Activated CD4-positive, alpha-beta T cell treated with anti-CD3 and anti-CD28 coated beads for 36 hours (primary cell): ENCODE measurements around the gene GALK2. TPM values are rescaled to one million over a fixed set of nuclear protein-coding genes. Genes with fewer than 3 reads are reported as not detected.
"Not testable (repeated sequence)": the region's sequence is repeated elsewhere in the genome, so short reads cannot be mapped to it uniquely, and the experiment has no call there.

Source experiments
- ATAC-seq: fragments of 200-7000 bp; cut with Tn5 transposase; one replicate; pipeline ENCODE4 v1.10.0; 2021; ENCODE audit warnings: mild to moderate bottlenecking, moderate library complexity
- CTCF ChIA-PET: fragments of 350-600 bp; sonication (Branson Sonifier 250); formaldehyde crosslinking; loops from one replicate; lab custom pipeline; 2021; ENCODE audit warnings: antibody characterized with exemption; lab: Charles Lee
- POLR2A ChIA-PET: fragments of 350-600 bp; sonication (Branson Sonifier 250); formaldehyde crosslinking; loops from one replicate; lab custom pipeline; 2021; ENCODE audit warnings: antibody characterized with exemption, inconsistent platforms; lab: Charles Lee
- DNase-seq: peaks from one replicate; pipeline ENCODE4 v3.0.0-alpha.2; 2020
- H3K27ac Mint-ChIP-seq: one replicate; pipeline ENCODE4 v1.8.0; 2021; ENCODE audit warnings: mixed read lengths
- H3K27me3 Mint-ChIP-seq: one replicate; pipeline ENCODE4 v1.8.0; 2021; ENCODE audit warnings: mixed read lengths
- H3K36me3 Mint-ChIP-seq: one replicate; pipeline ENCODE4 v1.8.0; 2021; ENCODE audit warnings: low read depth, mixed read lengths
- H3K4me1 Mint-ChIP-seq: one replicate; pipeline ENCODE4 v1.8.0; 2021; ENCODE audit warnings: mixed read lengths
- H3K4me3 Mint-ChIP-seq: one replicate; pipeline ENCODE4 v1.8.0; 2021; ENCODE audit warnings: mild to moderate bottlenecking, moderate library complexity, mixed read lengths
- H3K9me3 Mint-ChIP-seq: one replicate; pipeline ENCODE4 v1.8.0; 2021; ENCODE audit warnings: low read depth, mixed read lengths
- intact Hi-C, 2 experiments: fragments of 100-400 bp; cut with DNase I in 1 of 2; cut with micrococcal nuclease in 1 of 2; formaldehyde crosslinking; loops; one replicate each; pipeline versions ENCODE4 v1.14.2 to v1.15.1; 2022 to 2024; cut with DNase I, micrococcal nuclease
- total RNA-seq, 2 experiments: library from RNA; stranded (reverse); gene quantifications; one replicate each; pipeline ENCODE4 v1.2.3, GENCODE V29; 2021

GALK2 gene
- total RNA-seq, 2 experiments from 2014 or later, result 19.9 to 27.1 TPM

DNA sequence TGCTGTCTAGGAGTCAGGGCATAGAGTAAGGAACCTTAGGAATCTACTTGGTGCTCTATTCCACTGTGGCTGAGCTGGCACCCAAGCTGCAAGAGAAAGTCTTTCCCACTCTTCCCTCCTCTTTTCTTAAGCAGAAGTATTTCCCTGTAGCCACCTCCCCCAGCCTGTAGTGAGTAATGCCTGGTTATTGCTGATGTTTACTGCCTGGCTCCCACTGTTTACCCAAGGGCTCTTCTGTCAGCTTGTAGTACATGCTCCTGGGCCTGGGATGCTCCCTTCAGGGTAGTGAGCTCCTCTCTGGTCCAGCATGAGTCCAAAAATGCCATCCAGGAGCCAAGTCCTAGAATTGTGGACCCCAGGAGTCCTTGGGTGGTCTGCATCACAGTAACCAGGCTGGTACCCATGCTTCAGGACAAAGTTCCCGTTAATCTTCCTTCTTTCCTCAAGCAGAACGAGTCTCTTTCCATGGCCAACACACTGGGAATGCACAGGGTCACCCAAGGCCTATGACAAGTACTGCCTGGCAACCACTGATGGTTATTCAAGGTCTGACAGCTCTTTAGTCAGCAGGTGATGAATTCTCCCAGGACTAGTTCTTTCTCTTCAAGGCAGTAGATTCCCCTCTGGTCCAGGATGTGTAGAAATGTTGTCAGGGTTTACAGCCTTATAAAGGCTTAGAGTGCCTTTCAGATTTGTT is 17.6 kb downstream of the GALK2 start:
- no peak overlapping the region for H3K27ac Mint-ChIP-seq
- no peak for ATAC-seq
- CTCF ChIA-PET, result interaction anchor here (0.8 to 1.0 kb wide), 2 partner anchors 48 to 82 kb away, joined by 4 to 6 read pairs; no protein-coding TSS in a partner anchor
- H3K36me3 Mint-ChIP-seq, result peaks cover 23% of the 10 kb centered on the region
- POLR2A ChIA-PET, result no interaction called here
- H3K9me3 Mint-ChIP-seq, result no peaks in the 10 kb centered on the region
- H3K27me3 Mint-ChIP-seq, result no peaks in the 10 kb centered on the region
- no peak for DNase-seq
- intact Hi-C loops, result no loop called here
- H3K4me1 Mint-ChIP-seq, result peaks cover 27% of the 10 kb centered on the region
- H3K4me3 Mint-ChIP-seq, result no peak overlapping the region

DNA sequence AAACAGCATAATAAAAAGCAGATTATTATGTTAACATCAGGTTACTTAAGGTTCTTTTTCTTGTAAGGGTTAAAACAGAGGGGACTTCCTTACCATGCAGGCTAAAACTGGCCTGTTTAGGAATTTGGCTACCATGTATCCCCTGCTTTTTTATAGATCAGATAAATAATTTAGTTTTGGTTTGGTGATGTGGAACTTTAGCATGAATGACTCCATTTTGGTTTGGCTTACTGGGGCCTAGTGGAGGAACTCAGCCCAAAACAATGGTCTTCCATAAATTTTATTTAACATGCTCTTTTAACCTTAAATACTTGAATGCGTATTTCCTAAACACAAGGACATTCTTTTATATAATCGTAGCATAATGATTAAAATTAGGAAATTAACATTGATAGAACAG is 18.9 kb downstream of the GALK2 start:
- no peak for DNase-seq
- peaks cover 19% of the 10 kb centered on the region for H3K36me3 Mint-ChIP-seq
- peaks cover 27% of the 10 kb centered on the region for H3K4me1 Mint-ChIP-seq
- intact Hi-C loops, result no loop called here
- no peaks in the 10 kb centered on the region for H3K27me3 Mint-ChIP-seq
- CTCF ChIA-PET, result no interaction called here
- POLR2A ChIA-PET, result no interaction called here
- no peak overlapping the region for H3K27ac Mint-ChIP-seq
- H3K9me3 Mint-ChIP-seq, result no peaks in the 10 kb centered on the region
- no peak overlapping the region for H3K4me3 Mint-ChIP-seq
- no peak for ATAC-seq

DNA sequence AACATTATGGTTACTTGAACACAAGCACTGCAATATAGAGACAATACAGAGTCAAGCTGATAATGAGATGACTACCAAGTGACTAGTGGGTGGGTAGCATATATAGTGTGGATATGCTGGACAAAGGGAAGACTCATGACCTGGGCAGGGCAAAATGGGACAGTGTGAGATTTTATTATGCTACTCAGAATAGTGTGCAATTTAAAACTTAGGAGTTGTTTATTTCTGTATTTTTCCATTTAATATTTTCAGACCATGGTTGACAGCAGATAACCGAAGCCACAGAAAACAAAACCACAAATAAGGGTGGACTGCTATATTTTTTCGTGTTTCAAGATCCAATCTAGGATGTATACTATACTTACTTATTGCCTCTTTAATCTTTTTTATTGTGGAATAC is 19.6 kb downstream of the GALK2 start:
- Mint-ChIP-seq H3K36me3 (peaks cover 15% of the 10 kb centered on the region), H3K9me3 (no peaks in the 10 kb centered on the region), H3K4me3 (no peak overlapping the region), H3K4me1 (peaks cover 22% of the 10 kb centered on the region), H3K27me3 (no peaks in the 10 kb centered on the region), H3K27ac (no peak overlapping the region)
- DNase-seq (no peak), ATAC-seq (no peak)
- CTCF ChIA-PET, result no interaction called here
- intact Hi-C loops, result no loop called here
- POLR2A ChIA-PET, result no interaction called here

DNA sequence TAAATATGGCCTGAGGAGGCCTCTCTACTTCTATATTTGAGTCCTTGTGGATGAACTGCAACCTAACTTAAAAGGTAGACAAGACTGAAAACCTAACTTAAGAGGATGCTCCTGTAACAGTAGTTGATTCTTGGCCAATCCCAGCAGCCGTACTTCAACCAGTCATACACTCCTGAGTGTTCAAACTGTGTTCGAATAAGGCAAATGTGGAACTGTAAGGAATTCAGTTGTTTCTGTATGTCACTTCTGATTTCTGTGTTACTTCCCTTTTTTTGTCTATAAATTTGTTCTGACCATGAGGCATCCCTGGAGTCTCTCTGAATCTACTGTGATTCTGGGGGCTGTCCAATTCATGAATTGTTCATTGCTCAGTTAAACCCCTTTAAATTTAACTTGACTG is 20.5 kb downstream of the GALK2 start:
- ATAC-seq (no peak), DNase-seq (no peak)
- no peaks in the 10 kb centered on the region for H3K9me3 Mint-ChIP-seq
- ChIA-PET CTCF (no interaction called here), POLR2A (no interaction called here)
- H3K4me3 Mint-ChIP-seq, result no peak overlapping the region
- H3K4me1 Mint-ChIP-seq, result peaks cover 16% of the 10 kb centered on the region
- H3K36me3 Mint-ChIP-seq, result peaks cover 15% of the 10 kb centered on the region
- intact Hi-C loops, result no loop called here
- H3K27me3 Mint-ChIP-seq, result no peaks in the 10 kb centered on the region
- H3K27ac Mint-ChIP-seq, result no peak overlapping the region

DNA sequence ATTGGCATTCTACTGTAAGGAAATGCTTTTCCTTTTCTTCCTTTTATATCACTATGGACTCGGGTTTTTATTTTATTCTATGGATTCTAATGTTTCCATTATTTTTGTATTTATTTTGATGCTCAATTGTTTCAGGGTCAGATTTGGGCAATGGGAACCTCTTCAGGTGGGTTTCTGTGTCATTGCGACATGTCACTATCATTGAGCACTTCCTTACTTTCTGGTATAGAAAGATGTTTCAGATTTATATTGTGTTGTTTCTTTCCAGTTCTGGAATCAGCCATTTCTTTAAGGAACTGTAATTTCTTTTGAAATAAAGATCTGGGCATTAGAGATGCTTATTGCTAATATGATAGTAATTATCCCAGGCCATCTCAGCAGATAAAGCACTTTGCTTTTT is 21.8 kb downstream of the GALK2 start:
- no peaks in the 10 kb centered on the region for H3K9me3 Mint-ChIP-seq
- intact Hi-C loops, result no loop called here
- no peak for ATAC-seq
- H3K27ac Mint-ChIP-seq, result no peak overlapping the region
- peaks cover 11% of the 10 kb centered on the region for H3K36me3 Mint-ChIP-seq
- ChIA-PET CTCF (no interaction called here), POLR2A (no interaction called here)
- no peak for DNase-seq
- H3K4me1 Mint-ChIP-seq, result peaks cover 14% of the 10 kb centered on the region
- no peaks in the 10 kb centered on the region for H3K27me3 Mint-ChIP-seq
- no peak overlapping the region for H3K4me3 Mint-ChIP-seq

DNA sequence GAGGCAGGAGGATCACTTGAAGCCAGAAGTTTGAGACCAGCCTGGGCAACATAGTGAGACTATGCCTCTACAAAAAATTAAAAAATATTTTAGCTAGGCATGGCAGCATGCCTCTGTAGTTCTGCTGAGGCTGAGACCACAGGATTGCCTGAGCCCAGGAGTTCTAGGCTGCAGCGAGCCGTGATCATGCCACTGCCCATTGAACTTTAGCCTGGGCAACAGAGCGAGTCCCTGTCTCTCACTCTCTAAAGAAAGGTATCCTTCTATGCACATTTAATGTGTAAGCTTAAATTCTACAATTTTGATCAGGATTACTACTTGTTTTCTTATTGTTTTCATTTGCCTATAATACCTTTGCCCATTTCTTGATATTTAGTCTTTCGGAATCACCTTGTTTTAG is 26.8 kb downstream of the GALK2 start:
- intact Hi-C loops, result no loop called here
- Mint-ChIP-seq H3K4me3 (no peak overlapping the region), H3K27me3 (no peaks in the 10 kb centered on the region), H3K27ac (no peak overlapping the region), H3K9me3 (no peaks in the 10 kb centered on the region), H3K36me3 (peaks cover 5% of the 10 kb centered on the region), H3K4me1 (peaks cover 8% of the 10 kb centered on the region)
- ChIA-PET POLR2A (no interaction called here), CTCF (no interaction called here)
- DNase-seq (no peak), ATAC-seq (no peak)

DNA sequence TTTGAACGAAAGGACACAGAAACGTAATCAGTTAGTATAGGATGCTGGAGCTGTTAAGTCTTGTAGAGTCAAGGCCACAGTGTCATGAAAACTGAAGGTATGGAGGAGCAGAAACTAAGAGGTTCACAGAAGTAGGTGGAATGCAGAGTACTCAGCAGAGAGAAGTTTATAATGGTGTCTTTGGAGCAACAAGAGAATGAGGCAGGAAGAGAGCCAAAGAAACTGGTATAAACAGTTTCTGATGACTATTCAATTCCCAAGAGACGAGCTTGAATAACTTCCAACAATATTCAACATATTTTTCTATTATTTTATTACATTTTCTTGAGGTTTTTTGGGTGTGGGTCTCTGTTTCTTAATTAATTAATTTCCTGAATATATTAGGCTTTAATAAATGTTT is 29.6 kb downstream of the GALK2 start:
- peaks cover 8% of the 10 kb centered on the region for H3K4me1 Mint-ChIP-seq
- ChIA-PET CTCF (no interaction called here), POLR2A (no interaction called here)
- no peaks in the 10 kb centered on the region for H3K27me3 Mint-ChIP-seq
- H3K9me3 Mint-ChIP-seq, result peaks cover 3% of the 10 kb centered on the region
- H3K27ac Mint-ChIP-seq, result no peak overlapping the region
- H3K4me3 Mint-ChIP-seq, result no peak overlapping the region
- no peak for DNase-seq
- H3K36me3 Mint-ChIP-seq, result peaks cover 28% of the 10 kb centered on the region
- ATAC-seq, result no peak
- intact Hi-C loops, result no loop called here

DNA sequence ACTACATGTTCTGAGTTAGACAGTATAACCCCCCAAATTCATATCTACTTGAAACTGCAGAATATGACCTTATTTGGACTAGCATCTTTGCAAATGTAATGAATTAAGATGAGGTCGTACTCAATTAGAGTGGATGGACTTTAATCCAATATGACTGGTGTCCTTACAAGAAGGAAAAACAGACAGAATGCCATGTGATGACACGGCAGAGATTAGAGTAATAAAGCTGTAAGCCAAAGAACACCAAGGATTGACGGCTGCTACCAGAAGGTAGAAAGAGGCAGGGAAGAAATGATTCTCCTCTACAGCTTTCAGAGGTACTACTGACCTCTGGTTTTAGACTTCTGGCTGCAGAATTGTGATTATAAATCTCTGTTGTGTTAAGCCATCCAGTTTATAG is 30.3 kb downstream of the GALK2 start:
- no peak overlapping the region for H3K27ac Mint-ChIP-seq
- peaks cover 8% of the 10 kb centered on the region for H3K4me1 Mint-ChIP-seq
- no peak overlapping the region for H3K4me3 Mint-ChIP-seq
- H3K27me3 Mint-ChIP-seq, result no peaks in the 10 kb centered on the region
- H3K36me3 Mint-ChIP-seq, result peaks cover 35% of the 10 kb centered on the region
- ATAC-seq (no peak), DNase-seq (no peak)
- ChIA-PET CTCF (no interaction called here), POLR2A (interaction anchor here (0.7 kb wide), 1 partner anchor 1071 kb away, joined by 3 read pairs; no protein-coding TSS in a partner anchor)
- H3K9me3 Mint-ChIP-seq, result peaks cover 7% of the 10 kb centered on the region
- intact Hi-C loops, result no loop called here

DNA sequence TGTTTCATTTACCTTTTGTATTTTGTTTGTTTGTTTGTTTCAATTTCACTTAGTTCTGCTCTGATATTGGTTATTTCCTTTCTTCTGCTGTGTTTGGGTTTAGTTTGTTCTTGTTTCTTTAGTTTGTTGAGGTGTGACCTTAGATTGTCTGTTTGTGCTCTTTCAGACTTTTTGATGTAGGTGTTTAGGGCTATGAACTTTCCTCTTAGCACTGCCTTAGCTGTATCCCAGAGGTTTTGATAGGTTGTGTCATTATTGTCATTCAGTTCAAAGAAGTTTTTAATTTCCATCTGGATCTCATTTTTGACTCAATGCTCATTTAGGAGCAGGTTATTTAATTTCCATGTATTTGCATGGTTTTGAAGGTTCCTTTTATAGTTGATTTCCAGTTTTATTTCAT is 38.1 kb downstream of the GALK2 start:
- intact Hi-C loops, H3K27me3 Mint-ChIP-seq, H3K27ac Mint-ChIP-seq, H3K4me1 Mint-ChIP-seq, DNase-seq, POLR2A ChIA-PET, H3K4me3 Mint-ChIP-seq, ATAC-seq: not testable (repeated sequence)
- Mint-ChIP-seq H3K9me3 (peaks cover 47% of the 10 kb centered on the region), H3K36me3 (peaks cover 80% of the 10 kb centered on the region)
- CTCF ChIA-PET, result interaction anchor here (0.7 kb wide), 1 partner anchor 96 kb away, joined by 3 read pairs; no protein-coding TSS in a partner anchor

DNA sequence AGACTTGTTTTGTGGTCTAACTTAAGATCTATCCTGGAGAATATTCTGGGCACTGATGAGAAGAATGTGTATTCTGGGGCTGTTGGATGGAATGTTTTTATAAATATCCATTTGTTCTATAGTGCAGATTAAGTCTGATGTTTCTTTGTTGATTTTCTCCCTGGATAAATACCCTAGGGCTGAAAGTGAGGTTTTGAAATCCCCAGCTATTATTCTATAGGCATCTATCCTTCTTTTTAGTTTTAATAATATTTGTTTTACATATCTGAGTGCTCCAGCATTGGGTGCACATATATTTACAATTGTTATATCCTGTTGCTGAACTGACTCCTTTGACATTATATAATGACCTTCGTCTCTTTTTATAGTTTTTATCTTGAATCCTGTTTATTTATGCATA is 42.9 kb downstream of the GALK2 start:
- Mint-ChIP-seq H3K27ac (no peak overlapping the region), H3K4me3 (no peak overlapping the region), H3K36me3 (peaks cover 50% of the 10 kb centered on the region), H3K4me1 (peaks cover 3% of the 10 kb centered on the region), H3K27me3 (no peaks in the 10 kb centered on the region), H3K9me3 (peaks cover 29% of the 10 kb centered on the region)
- ATAC-seq (no peak), DNase-seq (no peak)
- intact Hi-C loops, result no loop called here
- CTCF ChIA-PET, result interaction anchor here (0.8 kb wide), 1 partner anchor 20 kb away, joined by 4 read pairs; no protein-coding TSS in a partner anchor
- POLR2A ChIA-PET, result no interaction called here

DNA sequence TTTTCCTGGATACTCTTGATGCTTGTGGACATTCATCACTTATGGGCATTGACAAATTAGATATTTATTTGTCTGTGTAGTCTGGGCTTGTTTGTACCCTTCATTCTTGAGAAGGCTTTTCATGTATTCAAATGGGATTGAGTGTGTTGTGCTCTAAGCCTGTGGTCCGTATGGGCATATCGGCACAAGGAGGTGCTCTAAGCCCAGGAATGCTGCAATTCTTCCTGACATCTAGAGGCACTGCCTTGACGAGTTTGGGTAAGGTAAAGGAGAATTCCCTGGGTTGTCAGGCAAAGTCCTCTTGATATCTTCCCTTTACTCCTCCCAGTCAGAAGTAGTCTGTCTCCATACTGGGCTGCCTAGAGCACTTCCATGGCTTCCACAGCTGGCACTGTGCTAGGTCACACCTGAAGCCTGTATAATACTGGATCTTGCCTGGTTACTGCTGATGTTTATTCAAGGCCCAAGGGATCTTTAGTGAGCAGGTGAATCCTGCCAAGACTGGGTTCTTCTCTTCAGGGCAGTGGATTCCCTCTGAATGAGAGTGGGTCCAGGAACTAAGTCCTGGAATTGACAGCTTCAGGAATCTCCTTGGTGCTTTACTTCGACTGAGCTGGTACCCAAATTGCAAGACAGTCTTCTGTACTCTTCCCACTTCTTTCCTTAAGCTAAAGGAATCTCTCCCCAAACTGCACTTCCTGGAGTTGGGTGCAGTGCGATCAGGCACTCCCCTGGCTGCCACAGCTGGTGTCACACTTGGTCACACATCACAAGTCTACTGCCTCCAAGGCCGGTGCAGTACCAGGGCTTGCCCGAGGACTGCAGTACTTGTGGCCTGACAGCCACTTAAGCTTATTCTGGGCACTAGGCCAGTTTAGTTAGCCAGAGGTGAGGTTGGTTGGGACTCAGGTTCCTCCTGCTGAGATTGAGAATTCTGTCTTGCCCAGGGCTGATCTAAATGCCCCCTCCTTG is 46.0 kb downstream of the GALK2 start:
- CTCF ChIA-PET, result no interaction called here
- intact Hi-C loops, result no loop called here
- Mint-ChIP-seq H3K27ac (no peak overlapping the region), H3K4me3 (no peak overlapping the region), H3K36me3 (peaks cover 49% of the 10 kb centered on the region), H3K9me3 (peaks cover 8% of the 10 kb centered on the region), H3K27me3 (no peaks in the 10 kb centered on the region), H3K4me1 (peaks cover 3% of the 10 kb centered on the region)
- POLR2A ChIA-PET, result no interaction called here
- ATAC-seq (no peak), DNase-seq (no peak)
